ENCODE measurements around the gene N4BP2.

- TF ChIP-seq, protein P1, sequence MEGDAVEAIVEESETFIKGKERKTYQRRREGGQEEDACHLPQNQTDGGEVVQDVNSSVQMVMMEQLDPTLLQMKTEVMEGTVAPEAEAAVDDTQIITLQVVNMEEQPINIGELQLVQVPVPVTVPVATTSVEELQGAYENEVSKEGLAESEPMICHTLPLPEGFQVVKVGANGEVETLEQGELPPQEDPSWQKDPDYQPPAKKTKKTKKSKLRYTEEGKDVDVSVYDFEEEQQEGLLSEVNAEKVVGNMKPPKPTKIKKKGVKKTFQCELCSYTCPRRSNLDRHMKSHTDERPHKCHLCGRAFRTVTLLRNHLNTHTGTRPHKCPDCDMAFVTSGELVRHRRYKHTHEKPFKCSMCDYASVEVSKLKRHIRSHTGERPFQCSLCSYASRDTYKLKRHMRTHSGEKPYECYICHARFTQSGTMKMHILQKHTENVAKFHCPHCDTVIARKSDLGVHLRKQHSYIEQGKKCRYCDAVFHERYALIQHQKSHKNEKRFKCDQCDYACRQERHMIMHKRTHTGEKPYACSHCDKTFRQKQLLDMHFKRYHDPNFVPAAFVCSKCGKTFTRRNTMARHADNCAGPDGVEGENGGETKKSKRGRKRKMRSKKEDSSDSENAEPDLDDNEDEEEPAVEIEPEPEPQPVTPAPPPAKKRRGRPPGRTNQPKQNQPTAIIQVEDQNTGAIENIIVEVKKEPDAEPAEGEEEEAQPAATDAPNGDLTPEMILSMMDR (IDR thresholded peaks at IDR 0.05; ENCODE audit: insufficient read depth, low read length) = no peak
- TF ChIP-seq GABPA (IDR thresholded peaks at IDR 0.05; ENCODE audit: low read depth) (no peak), POLR2AphosphoS5 (IDR thresholded peaks at IDR 0.05; ENCODE audit: low read depth) (no peak)
Observed at GRCh38 chr4:40140196-40140595, 83.5 kb downstream of the N4BP2 start.
